Stomach (tissue), 9 donors: ENCODE results near the gene PANK2. TPM values are rescaled to one million over a fixed set of nuclear protein-coding genes. Genes with fewer than 3 reads are reported as not detected.

Experiments used
- DNase-seq, 2 donors: peaks; one replicate each; pipeline versions ENCODE4 v3.0.0 to v3.0.0-alpha.2; 2013 to 2019
- H3K27ac ChIP-seq, 5 donors: fragments of 200-600 bp in 4 of 5; sonication (generic) in 4 of 5; one replicate each; pipeline ENCODE4 v1.5.1; 2013 to 2019; ENCODE audit warnings: mild to moderate bottlenecking in 1 of 5, moderate library complexity in 1 of 5
- H3K27me3 ChIP-seq, 3 donors: fragments of 200-600 bp; sonication (generic); one replicate each; pipeline ENCODE4 v1.5.1; 2017 to 2019; ENCODE audit warnings: mixed run types in 1 of 3
- H3K36me3 ChIP-seq, 4 donors: fragments of 200-600 bp; sonication (generic); 1 replicate in 3 of 4; 2 replicates in 1 of 4; pipeline ENCODE4 v1.5.1; 2016 to 2019
- H3K4me1 ChIP-seq, 4 donors: fragments of 200-600 bp; sonication (generic); one replicate each; pipeline ENCODE4 v1.5.1; 2016 to 2019
- H3K4me3 ChIP-seq, 4 donors: fragments of 200-600 bp; sonication (generic) in 3 of 4; one replicate each; pipeline ENCODE4 v1.5.1; 2016 to 2019; ENCODE audit warnings: mild to moderate bottlenecking in 1 of 4
- H3K9me3 ChIP-seq, 4 donors: fragments of 200-600 bp; sonication (generic); one replicate each; pipeline ENCODE4 v1.5.1; 2016 to 2019
- CTCF ChIP-seq, 7 experiments: fragments of 450-650 bp in 4 of 7; fragments of 200-600 bp in 3 of 7; sonication (generic) in 3 of 7; IDR thresholded peaks; one replicate each; pipeline ENCODE4 v1.5.1; 2016 to 2019; ENCODE audit warnings: antibody characterized with exemption in 7 of 7, control low read depth in 2 of 7, mild to moderate bottlenecking in 1 of 7
- EP300 ChIP-seq: sonication (generic); formaldehyde crosslinking; IDR thresholded peaks from one replicate; pipeline ENCODE4 v1.6.1; 2017; ENCODE audit warnings: antibody characterized with exemption
- POLR2A ChIP-seq, 4 donors: fragments of 450-650 bp; IDR thresholded peaks; one replicate each; pipeline ENCODE4 v1.6.1; 2016; ENCODE audit warnings: antibody characterized with exemption in 4 of 4, control low read depth in 2 of 4, mild to moderate bottlenecking in 1 of 4, moderate library complexity in 1 of 4
- POLR2AphosphoS5 ChIP-seq, 3 donors: sonication (generic); formaldehyde crosslinking; IDR thresholded peaks; one replicate each; pipeline ENCODE4 v1.6.1; 2016; ENCODE audit warnings: antibody characterized with exemption in 3 of 3
- WGBS, 5 donors: extraction: QIAGEN DNeasy Blood & Tissue Kit in 3 of 5; methylation state at CpG; one replicate each; pipeline versions ENCODE4 v1.1.5 to v1.1.7; 2013 to 2018; 5-methylcytosine and 5-hydroxymethylcytosine counted together
- intact Hi-C: fragments of 100-400 bp; cut with DNase I; formaldehyde crosslinking; loops from one replicate; pipeline ENCODE4 v1.15.1; 2023; ENCODE audit warnings: low total_unique reads
- polyA plus RNA-seq, 3 donors: library from polyadenylated mRNA; stranded (reverse); fragments of 200-250 nt; gene quantifications; one replicate each; pipeline ENCODE4 v1.2.3, GENCODE V29; 2013
- total RNA-seq, 5 donors: library from RNA; depleted of rRNA; stranded (reverse); fragments of >200 nt; gene quantifications; one replicate each; pipeline versions ENCODE4 v1.1.0 to v1.2.3, GENCODE V29; 2014 to 2016
- donor health status: healthy with polysubstance abuse.
- donor health status: Bipolar disorder and iron deficiency.
- donor health status: healthy.

PANK2 gene
- total and polyA plus RNA-seq, 8 donors = 8.8 to 68.4 (median 26.8) TPM

GRCh38 chr20:3910853-3911252, 21.7 kb downstream of the PANK2 start:
- Histone ChIP-seq H3K27me3 (no peaks in the 10 kb centered on the region), H3K4me1 (peaks cover 0 to 22% (median 11%) of the 10 kb centered on the region in 4 donors), H3K36me3 (peaks cover 41 to 82% (median 80%) of the 10 kb centered on the region in 4 donors), H3K9me3 (no peaks in the 10 kb centered on the region), H3K4me3 (no peak overlapping the region), H3K27ac (no peak overlapping the region)
- WGBS, 5 donors = 66 to 79% (median 74%) methylated on average over 2 of the region's 2 CpGs
- TF ChIP-seq CTCF (IDR thresholded peaks at IDR 0.05) = no peak
- no peak for TF ChIP-seq POLR2A (IDR thresholded peaks at IDR 0.05)
- TF ChIP-seq EP300 = no peak
- TF ChIP-seq POLR2AphosphoS5 (IDR thresholded peaks at IDR 0.05) = no peak
- DNase-seq = no peak
- intact Hi-C loops = no loop called here

GRCh38 chr20:3911956-3912355, 22.8 kb downstream of the PANK2 start:
- WGBS, 5 donors = 41 to 56% (median 47%) methylated on average over 2 of the region's 2 CpGs
- Histone ChIP-seq H3K36me3 (peaks cover 41 to 93% (median 89%) of the 10 kb centered on the region in 4 donors), H3K27me3 (no peaks in the 10 kb centered on the region), H3K4me1 (peaks cover 0 to 21% (median 6%) of the 10 kb centered on the region in 4 donors), H3K9me3 (no peaks in the 10 kb centered on the region), H3K4me3 (no peak overlapping the region), H3K27ac (no peak overlapping the region)
- TF ChIP-seq EP300 = no peak
- TF ChIP-seq POLR2A (IDR thresholded peaks at IDR 0.05) = no peak
- no peak for TF ChIP-seq POLR2AphosphoS5 (IDR thresholded peaks at IDR 0.05)
- no peak for TF ChIP-seq CTCF (IDR thresholded peaks at IDR 0.05)
- DNase-seq = peak; percentile 42 to 52
- intact Hi-C loops = no loop called here

- H3K27me3 ChIP-seq = no peaks in the 10 kb centered on the region
- TF ChIP-seq CTCF (IDR thresholded peaks at IDR 0.05) (no peak), EP300 (no peak), POLR2AphosphoS5 (IDR thresholded peaks at IDR 0.05) (no peak), POLR2A (IDR thresholded peaks at IDR 0.05) (no peak)
- H3K4me3 ChIP-seq = no peak overlapping the region
- H3K36me3 ChIP-seq = peaks cover 37 to 96% (median 89%) of the 10 kb centered on the region in 4 donors
- peaks cover 0 to 17% (median 2%) of the 10 kb centered on the region in 4 donors for H3K4me1 ChIP-seq
- H3K9me3 ChIP-seq = no peaks in the 10 kb centered on the region
- WGBS, 5 donors = 96 to 100% (median 97%) methylated on average over 2 of the region's 2 CpGs
- no peak for DNase-seq
- intact Hi-C loops = no loop called here
- H3K27ac ChIP-seq = peak overlapping the region in 1 of 5 donors; percentile 8
Measured at GRCh38 chr20:3914446-3914845, 25.3 kb downstream of the PANK2 start.

- no peak for TF ChIP-seq POLR2A (IDR thresholded peaks at IDR 0.05)
- TF ChIP-seq CTCF (IDR thresholded peaks at IDR 0.05) = no peak
- no peak for TF ChIP-seq EP300
- no peak for TF ChIP-seq POLR2AphosphoS5 (IDR thresholded peaks at IDR 0.05)
- H3K27me3 ChIP-seq = no peaks in the 10 kb centered on the region
- H3K4me3 ChIP-seq = no peak overlapping the region
- no peaks in the 10 kb centered on the region for H3K9me3 ChIP-seq
- peaks cover 35 to 92% (median 88%) of the 10 kb centered on the region in 4 donors for H3K36me3 ChIP-seq
- DNase-seq = no peak
- intact Hi-C loops = no loop called here
- WGBS, 5 donors = 71 to 79% (median 78%) methylated on average over 2 of the region's 2 CpGs
- no peak overlapping the region for H3K27ac ChIP-seq
- peaks cover 0 to 17% (median 2%) of the 10 kb centered on the region in 4 donors for H3K4me1 ChIP-seq
Measured at GRCh38 chr20:3915691-3916090, 26.5 kb downstream of the PANK2 start.
